ENCODE data around the gene CASK.

GRCh38 chrX:41475591-41476241 lies 447.6 kb downstream of the CASK start:
- TF ChIP-seq POLR2A (IDR thresholded peaks at IDR 0.05), result no peak
- TF ChIP-seq, protein P1, sequence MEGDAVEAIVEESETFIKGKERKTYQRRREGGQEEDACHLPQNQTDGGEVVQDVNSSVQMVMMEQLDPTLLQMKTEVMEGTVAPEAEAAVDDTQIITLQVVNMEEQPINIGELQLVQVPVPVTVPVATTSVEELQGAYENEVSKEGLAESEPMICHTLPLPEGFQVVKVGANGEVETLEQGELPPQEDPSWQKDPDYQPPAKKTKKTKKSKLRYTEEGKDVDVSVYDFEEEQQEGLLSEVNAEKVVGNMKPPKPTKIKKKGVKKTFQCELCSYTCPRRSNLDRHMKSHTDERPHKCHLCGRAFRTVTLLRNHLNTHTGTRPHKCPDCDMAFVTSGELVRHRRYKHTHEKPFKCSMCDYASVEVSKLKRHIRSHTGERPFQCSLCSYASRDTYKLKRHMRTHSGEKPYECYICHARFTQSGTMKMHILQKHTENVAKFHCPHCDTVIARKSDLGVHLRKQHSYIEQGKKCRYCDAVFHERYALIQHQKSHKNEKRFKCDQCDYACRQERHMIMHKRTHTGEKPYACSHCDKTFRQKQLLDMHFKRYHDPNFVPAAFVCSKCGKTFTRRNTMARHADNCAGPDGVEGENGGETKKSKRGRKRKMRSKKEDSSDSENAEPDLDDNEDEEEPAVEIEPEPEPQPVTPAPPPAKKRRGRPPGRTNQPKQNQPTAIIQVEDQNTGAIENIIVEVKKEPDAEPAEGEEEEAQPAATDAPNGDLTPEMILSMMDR (IDR thresholded peaks at IDR 0.05), result no peak
- TF ChIP-seq POLR2AphosphoS5 (IDR thresholded peaks at IDR 0.05), result no peak
- no peak for TF ChIP-seq EP300 (IDR thresholded peaks at IDR 0.05)

All from stomach (tissue), 4 donors.